Astrocyte (in vitro differentiated cells and primary cell): ENCODE data around the gene CA10. TPM values are rescaled to one million over a fixed set of nuclear protein-coding genes. Genes with fewer than 3 reads are reported as not detected.

ENCODE experiments used
- DNase-seq: peaks from one replicate; pipeline ENCODE4 v3.0.0-alpha.2; 2010; ENCODE audit warnings: low read depth
- FAIRE-seq: peaks from 2 replicates; lab custom pipeline; 2011; peaks lifted over from hg19 to GRCh38; lab: Jason Lieb, UNC
- H2AFZ ChIP-seq: 2 replicates; pipeline ENCODE4 v1.6.0; 2012; ENCODE audit warnings: low read depth, low read length, inconsistent platforms
- H3K27ac ChIP-seq: 2 replicates; pipeline ENCODE4 v1.5.1; 2011; ENCODE audit warnings: low read depth, low read length, inconsistent platforms
- H3K27me3 ChIP-seq: 2 replicates; pipeline ENCODE4 v1.6.0; 2011; ENCODE audit warnings: low read length, inconsistent platforms; ENCODE audit not compliant: insufficient read depth
- H3K36me3 ChIP-seq: 2 replicates; pipeline ENCODE4 v1.5.1; 2011; ENCODE audit warnings: low read length, inconsistent platforms; ENCODE audit not compliant: insufficient read depth
- H3K4me1 ChIP-seq: 2 replicates; pipeline ENCODE4 v1.5.1; 2011; ENCODE audit warnings: low read length, inconsistent platforms; ENCODE audit not compliant: insufficient read depth
- H3K4me2 ChIP-seq: 2 replicates; pipeline ENCODE4 v1.6.0; 2012; ENCODE audit warnings: low read length, inconsistent platforms
- H3K4me3 ChIP-seq: 2 replicates; pipeline ENCODE4 v1.5.1; 2011; ENCODE audit warnings: low read depth, mild to moderate bottlenecking, low read length, inconsistent platforms; ENCODE audit not compliant: insufficient read depth
- H3K79me2 ChIP-seq: 2 replicates; pipeline ENCODE4 v1.6.0; 2012; ENCODE audit warnings: mild to moderate bottlenecking, low read length, inconsistent platforms; ENCODE audit not compliant: insufficient read depth
- H3K9ac ChIP-seq: 2 replicates; pipeline ENCODE4 v1.6.0; 2012; ENCODE audit warnings: mild to moderate bottlenecking, low read length, inconsistent platforms
- H3K9me3 ChIP-seq: 2 replicates; pipeline ENCODE4 v1.5.1; 2012; ENCODE audit warnings: low read depth, mild to moderate bottlenecking, low read length, inconsistent platforms; ENCODE audit not compliant: insufficient read depth
- H4K20me1 ChIP-seq: 2 replicates; pipeline ENCODE4 v1.6.0; 2012; ENCODE audit warnings: low read length, inconsistent platforms; ENCODE audit not compliant: insufficient read depth
- H3K27ac Mint-ChIP-seq: one replicate; pipeline ENCODE4 v1.8.0; 2021; ENCODE audit warnings: mild to moderate bottlenecking, mixed read lengths; ENCODE audit not compliant: unreplicated experiment
- H3K27me3 Mint-ChIP-seq: one replicate; pipeline ENCODE4 v1.8.0; 2021; ENCODE audit warnings: low read depth, mixed read lengths; ENCODE audit not compliant: unreplicated experiment
- H3K36me3 Mint-ChIP-seq: one replicate; pipeline ENCODE4 v1.8.0; 2021; ENCODE audit warnings: low read depth, mixed read lengths; ENCODE audit not compliant: unreplicated experiment
- H3K4me1 Mint-ChIP-seq: one replicate; pipeline ENCODE4 v1.8.0; 2021; ENCODE audit warnings: low read depth, mixed read lengths; ENCODE audit not compliant: unreplicated experiment
- H3K4me3 Mint-ChIP-seq: one replicate; pipeline ENCODE4 v1.8.0; 2021; ENCODE audit warnings: mild to moderate bottlenecking, moderate library complexity, mixed read lengths; ENCODE audit not compliant: unreplicated experiment
- H3K9me3 Mint-ChIP-seq: one replicate; pipeline ENCODE4 v1.8.0; 2021; ENCODE audit warnings: mild to moderate bottlenecking, mixed read lengths; ENCODE audit not compliant: unreplicated experiment
- EZH2 ChIP-seq: IDR thresholded peaks from 2 replicates; pipeline ENCODE4 v1.6.1; 2012; ENCODE audit warnings: mild to moderate bottlenecking, low read length, inconsistent platforms; ENCODE audit not compliant: insufficient read depth
- total RNA-seq: library from RNA; stranded (reverse); gene quantifications from 2 replicates; pipeline ENCODE4 v1.2.1, GENCODE V29; 2021
- TF ChIP-seq, protein P1 (sequence below): IDR thresholded peaks from 2 replicates; pipeline ENCODE4 v1.5.1; 2011; ENCODE audit warnings: low read depth, mild to moderate bottlenecking, inconsistent platforms, low read length, moderate library complexity; ENCODE audit not compliant: insufficient read depth

CA10 gene
- total RNA-seq, 1 donor from 2014 or later = 0.43 TPM

DNA sequence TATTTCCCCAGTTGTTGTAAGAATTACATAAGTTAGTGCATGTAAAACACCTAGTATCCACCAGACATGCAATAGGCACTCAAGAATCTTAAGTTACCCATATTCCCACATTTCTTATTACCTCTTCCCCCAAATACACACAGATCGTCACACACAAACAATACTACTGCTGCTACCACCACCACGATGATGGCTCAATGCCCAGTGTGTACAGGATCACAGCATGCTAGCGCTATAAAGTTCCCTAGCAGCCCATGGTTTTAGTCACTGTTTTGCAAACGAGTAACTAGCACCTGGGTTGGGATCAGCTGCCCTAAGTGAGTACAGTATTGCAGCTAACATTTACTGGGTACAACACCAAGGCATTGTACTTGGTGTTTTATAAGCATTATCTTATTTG is 486.4 kb downstream of the CA10 start:
- Histone ChIP-seq H3K4me3 (no peak overlapping the region), H2AFZ (no peak overlapping the region), H3K9ac (no peak overlapping the region), H3K36me3 (no peaks in the 10 kb centered on the region), H3K79me2 (no peaks in the 10 kb centered on the region), H3K4me1 (no peaks in the 10 kb centered on the region), H4K20me1 (no peaks in the 10 kb centered on the region), H3K27me3 (no peaks in the 10 kb centered on the region), H3K4me2 (no peak overlapping the region), H3K27ac (no peak overlapping the region), H3K9me3 (no peaks in the 10 kb centered on the region)
- Mint-ChIP-seq H3K27me3 (peaks cover 7% of the 10 kb centered on the region), H3K9me3 (peaks cover 5% of the 10 kb centered on the region), H3K4me3 (no peak overlapping the region), H3K4me1 (no peaks in the 10 kb centered on the region), H3K36me3 (no peaks in the 10 kb centered on the region), H3K27ac (no peak overlapping the region)
- TF ChIP-seq, protein P1, sequence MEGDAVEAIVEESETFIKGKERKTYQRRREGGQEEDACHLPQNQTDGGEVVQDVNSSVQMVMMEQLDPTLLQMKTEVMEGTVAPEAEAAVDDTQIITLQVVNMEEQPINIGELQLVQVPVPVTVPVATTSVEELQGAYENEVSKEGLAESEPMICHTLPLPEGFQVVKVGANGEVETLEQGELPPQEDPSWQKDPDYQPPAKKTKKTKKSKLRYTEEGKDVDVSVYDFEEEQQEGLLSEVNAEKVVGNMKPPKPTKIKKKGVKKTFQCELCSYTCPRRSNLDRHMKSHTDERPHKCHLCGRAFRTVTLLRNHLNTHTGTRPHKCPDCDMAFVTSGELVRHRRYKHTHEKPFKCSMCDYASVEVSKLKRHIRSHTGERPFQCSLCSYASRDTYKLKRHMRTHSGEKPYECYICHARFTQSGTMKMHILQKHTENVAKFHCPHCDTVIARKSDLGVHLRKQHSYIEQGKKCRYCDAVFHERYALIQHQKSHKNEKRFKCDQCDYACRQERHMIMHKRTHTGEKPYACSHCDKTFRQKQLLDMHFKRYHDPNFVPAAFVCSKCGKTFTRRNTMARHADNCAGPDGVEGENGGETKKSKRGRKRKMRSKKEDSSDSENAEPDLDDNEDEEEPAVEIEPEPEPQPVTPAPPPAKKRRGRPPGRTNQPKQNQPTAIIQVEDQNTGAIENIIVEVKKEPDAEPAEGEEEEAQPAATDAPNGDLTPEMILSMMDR = no peak
- TF ChIP-seq EZH2 = no peak
- no peak for DNase-seq
- no peak for FAIRE-seq

DNA sequence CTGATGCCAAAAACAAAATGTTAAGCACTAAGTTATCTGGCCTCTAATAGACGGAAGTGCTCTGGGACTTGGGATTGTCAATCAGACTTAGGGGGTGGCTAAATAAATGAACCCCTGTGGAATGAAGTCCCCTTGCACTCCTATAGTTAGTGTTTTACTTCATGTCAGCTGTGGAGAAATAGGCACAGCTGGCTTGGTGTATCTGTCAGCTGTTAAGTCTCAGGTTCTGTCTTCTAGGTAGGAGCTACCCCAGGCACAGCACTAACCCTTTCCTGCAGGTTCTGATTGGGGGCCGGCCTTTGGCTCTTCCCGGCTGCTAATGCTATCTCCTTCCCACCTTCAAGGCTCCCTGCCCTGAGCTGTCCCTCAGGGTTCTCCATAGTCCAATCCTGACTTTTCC is 487.6 kb downstream of the CA10 start:
- Mint-ChIP-seq H3K27me3 (peaks cover 7% of the 10 kb centered on the region), H3K4me3 (no peak overlapping the region), H3K36me3 (no peaks in the 10 kb centered on the region), H3K4me1 (no peaks in the 10 kb centered on the region), H3K27ac (no peak overlapping the region), H3K9me3 (peaks cover 5% of the 10 kb centered on the region)
- Histone ChIP-seq H3K9me3 (no peaks in the 10 kb centered on the region), H4K20me1 (no peaks in the 10 kb centered on the region), H3K27ac (no peak overlapping the region), H3K27me3 (no peaks in the 10 kb centered on the region), H3K9ac (no peak overlapping the region), H3K79me2 (no peaks in the 10 kb centered on the region), H3K36me3 (no peaks in the 10 kb centered on the region), H3K4me3 (no peak overlapping the region), H3K4me1 (no peaks in the 10 kb centered on the region), H2AFZ (no peak overlapping the region), H3K4me2 (no peak overlapping the region)
- no peak for FAIRE-seq
- DNase-seq = no peak
- TF ChIP-seq, protein P1 = no peak
- TF ChIP-seq EZH2 = no peak

DNA sequence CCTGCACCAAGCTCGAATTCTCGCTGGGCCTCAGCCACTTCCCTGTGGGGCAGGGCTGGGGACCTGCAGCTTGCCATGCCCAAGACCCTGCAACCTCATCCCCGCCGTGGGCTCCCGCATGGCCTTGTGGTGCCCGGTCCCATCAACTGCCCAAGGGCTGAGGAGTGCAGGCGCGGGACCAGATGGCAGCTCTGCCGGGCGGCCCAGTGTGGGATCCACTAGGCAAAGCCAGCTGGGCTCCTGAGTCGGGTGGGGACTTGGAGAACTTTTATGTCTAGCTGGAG is 489.6 kb downstream of the CA10 start:
- peaks cover 5% of the 10 kb centered on the region for H3K9me3 Mint-ChIP-seq
- H3K9ac ChIP-seq = no peak overlapping the region
- no peak overlapping the region for H3K27ac ChIP-seq
- TF ChIP-seq EZH2 = no peak
- TF ChIP-seq, protein P1 = no peak
- no peaks in the 10 kb centered on the region for H3K4me1 ChIP-seq
- no peaks in the 10 kb centered on the region for H3K36me3 ChIP-seq
- H3K27me3 Mint-ChIP-seq = peaks cover 10% of the 10 kb centered on the region
- no peak overlapping the region for H2AFZ ChIP-seq
- no peak overlapping the region for H3K27ac Mint-ChIP-seq
- H3K9me3 ChIP-seq = no peaks in the 10 kb centered on the region
- H3K4me3 Mint-ChIP-seq = no peak overlapping the region
- H3K27me3 ChIP-seq = no peaks in the 10 kb centered on the region
- H3K4me3 ChIP-seq = no peak overlapping the region
- H3K4me1 Mint-ChIP-seq = no peaks in the 10 kb centered on the region
- H3K4me2 ChIP-seq = no peak overlapping the region
- DNase-seq = no peak
- H4K20me1 ChIP-seq = no peaks in the 10 kb centered on the region
- H3K36me3 Mint-ChIP-seq = no peaks in the 10 kb centered on the region
- no peaks in the 10 kb centered on the region for H3K79me2 ChIP-seq
- FAIRE-seq = no peak
